A549 (cell line): ENCODE data around the gene TUBA1B.

ENCODE experiments used
- CHD2 ChIP-seq: fragments of 150-350 bp; IDR thresholded peaks from 2 replicates; pipeline ENCODE4 v1.6.1; 2014; ENCODE audit warnings: low read length; ENCODE audit not compliant: partially characterized antibody
- EP300 ChIP-seq, 2 experiments: fragments of >200 bp; sonication (Bioruptor Twin); formaldehyde crosslinking; IDR thresholded peaks; 2 replicates in 1 of 2; 3 replicates in 1 of 2; pipeline ENCODE4 v1.6.1; 2016 to 2017

DNA sequence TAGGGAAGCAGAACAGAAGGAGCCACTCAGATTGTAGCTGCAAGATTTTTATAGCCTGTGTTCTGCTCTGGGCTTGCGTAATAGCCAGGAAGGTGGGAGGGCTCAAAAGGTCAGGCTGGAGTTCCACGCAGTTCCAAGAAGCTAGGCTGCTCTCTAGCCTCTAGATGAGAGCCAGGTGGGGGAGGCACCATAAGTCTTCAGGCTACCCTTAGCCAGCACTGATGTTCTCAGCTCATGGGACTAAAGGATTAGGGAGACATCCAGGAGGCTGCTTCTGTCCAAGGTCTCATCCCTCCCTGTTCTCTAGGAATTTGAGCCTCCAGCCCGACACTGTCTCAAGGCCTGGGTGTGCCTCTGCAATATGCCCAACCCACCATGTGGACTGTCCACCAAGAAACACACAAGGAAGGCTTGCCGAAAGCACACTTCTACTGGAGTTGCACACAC is 22.2 kb downstream of the TUBA1B start:
- no peak for TF ChIP-seq CHD2
- no peak for TF ChIP-seq EP300 (IDR thresholded peaks at IDR 0.05)
